GM23338 (cell line): ENCODE data around the gene PSMA3.

Experiments
- CTCF ChIP-seq, 2 experiments: fragments of 200-600 bp in 1 of 2; sonication (generic) in 1 of 2; conservative IDR thresholded peaks; 2 replicates each; pipeline versions ENCODE4 v1.5.1 to v1.6.1; 2016 to 2017; ENCODE audit warnings: antibody characterized with exemption in 2 of 2, low read depth in 2 of 2, mild to moderate bottlenecking in 2 of 2, moderate library complexity in 1 of 2
- JUNB ChIP-seq: IDR thresholded peaks from one replicate; pipeline ENCODE4 v1.6.1; 2016; ENCODE audit warnings: antibody characterized with exemption; ENCODE audit not compliant: unreplicated experiment
- REST ChIP-seq: IDR thresholded peaks from one replicate; pipeline ENCODE4 v1.6.1; 2018; ENCODE audit warnings: antibody characterized with exemption; ENCODE audit not compliant: unreplicated experiment

GRCh38 chr14:58296726-58297125 is 52.1 kb downstream of the PSMA3 start:
- TF ChIP-seq CTCF (conservative IDR thresholded peaks at IDR 0.05; ENCODE audit: low read depth in 2 of 2), result no peak
- no peak for TF ChIP-seq JUNB
- TF ChIP-seq REST, result no peak
